Vagina (tissue), 2 donors: ENCODE measurements around the gene ZBED5. TPM values are rescaled to one million over a fixed set of nuclear protein-coding genes. Genes with fewer than 3 reads are reported as not detected.
A peak's percentile ranks its signal among the peaks of the same experiment; 100 is the strongest.

Source experiments
- DNase-seq, 2 donors: peaks; one replicate each; pipeline ENCODE4 v3.0.0-alpha.2; 2017; ENCODE audit errors: extremely low spot score in 2 of 2
- H3K27ac ChIP-seq: fragments of 200-600 bp; sonication (generic); one replicate; pipeline ENCODE4 v1.5.1; 2019
- H3K27me3 ChIP-seq: fragments of 200-600 bp; sonication (generic); one replicate; pipeline ENCODE4 v1.5.1; 2019
- H3K36me3 ChIP-seq, 2 donors: fragments of 200-600 bp; sonication (generic); one replicate each; pipeline ENCODE4 v1.5.1; 2017 to 2019
- H3K4me1 ChIP-seq: fragments of 200-600 bp; sonication (generic); one replicate; pipeline ENCODE4 v1.5.1; 2019
- H3K4me3 ChIP-seq, 2 donors: fragments of 200-600 bp; sonication (generic); 1 replicate in 1 of 2; 2 replicates in 1 of 2; pipeline ENCODE4 v1.5.1; 2016 to 2019
- H3K9me3 ChIP-seq: fragments of 200-600 bp; sonication (generic); one replicate; pipeline ENCODE4 v1.5.1; 2019
- CTCF ChIP-seq, 3 experiments: fragments of 450-650 bp in 2 of 3; fragments of 200-600 bp in 1 of 3; sonication (generic) in 1 of 3; IDR thresholded peaks; one replicate each; pipeline ENCODE4 v1.5.1; 2017 to 2019; ENCODE audit warnings: antibody characterized with exemption in 3 of 3, mild to moderate bottlenecking in 2 of 3, moderate library complexity in 2 of 3
- POLR2A ChIP-seq, 2 donors: fragments of 450-650 bp; IDR thresholded peaks; one replicate each; pipeline ENCODE4 v1.6.1; 2017; ENCODE audit warnings: antibody characterized with exemption in 2 of 2, mild to moderate bottlenecking in 2 of 2, moderate library complexity in 2 of 2
- POLR2AphosphoS5 ChIP-seq, 2 donors: sonication (generic); formaldehyde crosslinking; IDR thresholded peaks; one replicate each; pipeline ENCODE4 v1.9.0; 2017; ENCODE audit warnings: antibody characterized with exemption in 2 of 2, mild to moderate bottlenecking in 2 of 2, low read depth in 1 of 2; ENCODE audit not compliant: insufficient read depth in 1 of 2
- intact Hi-C: fragments of 100-400 bp; cut with DNase I; formaldehyde crosslinking; loops from one replicate; pipeline ENCODE4 v1.15.1; 2023
- total RNA-seq: library from RNA; depleted of rRNA; stranded (reverse); fragments of >200 nt; gene quantifications from one replicate; pipeline ENCODE4 v1.2.3, GENCODE V29; 2016

Gene ZBED5
- total RNA-seq, 1 donor from 2014 or later, result 40.8 TPM

DNA sequence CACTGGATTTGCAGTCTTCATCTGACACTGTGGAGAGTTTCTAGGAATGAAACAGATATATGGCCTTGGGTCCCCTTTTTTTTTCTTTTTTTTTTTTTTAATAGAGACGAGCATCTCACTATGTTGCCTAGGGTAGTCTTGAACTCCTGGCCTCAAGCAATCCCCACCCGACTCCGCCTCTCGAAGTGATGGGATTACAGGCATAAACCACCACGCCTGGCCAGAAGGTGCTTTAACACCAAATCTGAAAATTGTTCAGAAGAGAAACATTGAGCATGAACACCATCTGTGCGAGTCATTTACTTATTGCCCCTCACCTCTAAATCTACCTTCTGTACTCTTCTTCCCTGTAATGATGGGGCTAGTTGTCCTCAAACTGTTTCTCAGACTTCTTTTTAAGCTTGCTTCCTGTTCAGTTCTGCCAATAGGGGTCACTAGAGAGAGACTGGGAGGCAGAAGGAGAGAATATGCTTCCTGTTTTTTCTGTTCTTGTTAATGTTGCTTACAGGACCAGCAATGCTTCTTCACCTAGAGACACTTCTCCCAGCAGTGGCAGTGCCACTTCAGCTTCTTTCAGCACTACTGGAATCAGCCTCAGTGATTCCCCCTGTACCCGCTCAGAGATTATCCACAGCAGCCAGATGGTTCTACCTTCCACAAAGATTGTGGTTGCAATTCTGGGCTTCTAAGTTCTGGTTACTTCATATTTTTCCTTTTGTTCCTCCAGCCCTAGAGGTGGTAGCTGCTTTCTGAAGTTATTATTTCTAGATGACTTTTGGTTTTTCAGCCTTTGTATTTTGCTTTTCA is 20.8 kb upstream of the ZBED5 start:
- H3K36me3 ChIP-seq, result no peaks in the 10 kb centered on the region
- TF ChIP-seq POLR2AphosphoS5 (IDR thresholded peaks at IDR 0.05; ENCODE audit: insufficient read depth in 1 of 2, low read depth in 1 of 2) (no peak), CTCF (IDR thresholded peaks at IDR 0.05) (peak; percentile 12 to 52 (median 31))
- H3K9me3 ChIP-seq, result no peaks in the 10 kb centered on the region
- H3K27ac ChIP-seq, result no peak overlapping the region
- H3K4me3 ChIP-seq, result no peak overlapping the region
- peaks cover 5% of the 10 kb centered on the region for H3K4me1 ChIP-seq
- intact Hi-C loops, result no loop called here
- no peaks in the 10 kb centered on the region for H3K27me3 ChIP-seq
- DNase-seq, result no peak

DNA sequence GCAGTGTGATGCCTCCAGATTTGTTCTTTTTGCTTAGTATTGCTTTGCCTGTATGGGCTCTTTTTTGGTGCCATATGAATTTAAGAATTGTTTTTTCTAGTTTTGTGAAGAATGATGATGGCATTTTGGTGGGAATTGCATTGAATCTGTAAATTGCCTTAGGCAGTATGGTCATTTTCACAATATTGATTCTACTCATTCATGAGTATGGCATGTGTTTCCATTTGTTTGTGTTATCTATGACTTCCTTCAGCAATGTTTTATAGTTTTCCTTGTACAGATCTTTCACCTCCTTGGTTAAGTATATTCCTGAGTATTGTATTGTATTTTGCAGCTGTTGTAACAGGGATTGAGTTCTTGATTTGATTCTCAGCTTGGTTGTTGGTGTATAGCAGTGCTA is 18.3 kb upstream of the ZBED5 start:
- DNase-seq, result no peak
- no peak overlapping the region for H3K4me3 ChIP-seq
- no peak overlapping the region for H3K27ac ChIP-seq
- intact Hi-C loops, result no loop called here
- no peaks in the 10 kb centered on the region for H3K36me3 ChIP-seq
- peaks cover 5% of the 10 kb centered on the region for H3K4me1 ChIP-seq
- TF ChIP-seq CTCF (IDR thresholded peaks at IDR 0.05) (no peak), POLR2AphosphoS5 (IDR thresholded peaks at IDR 0.05; ENCODE audit: insufficient read depth in 1 of 2, low read depth in 1 of 2) (no peak)
- no peaks in the 10 kb centered on the region for H3K27me3 ChIP-seq
- H3K9me3 ChIP-seq, result peaks cover 4% of the 10 kb centered on the region

DNA sequence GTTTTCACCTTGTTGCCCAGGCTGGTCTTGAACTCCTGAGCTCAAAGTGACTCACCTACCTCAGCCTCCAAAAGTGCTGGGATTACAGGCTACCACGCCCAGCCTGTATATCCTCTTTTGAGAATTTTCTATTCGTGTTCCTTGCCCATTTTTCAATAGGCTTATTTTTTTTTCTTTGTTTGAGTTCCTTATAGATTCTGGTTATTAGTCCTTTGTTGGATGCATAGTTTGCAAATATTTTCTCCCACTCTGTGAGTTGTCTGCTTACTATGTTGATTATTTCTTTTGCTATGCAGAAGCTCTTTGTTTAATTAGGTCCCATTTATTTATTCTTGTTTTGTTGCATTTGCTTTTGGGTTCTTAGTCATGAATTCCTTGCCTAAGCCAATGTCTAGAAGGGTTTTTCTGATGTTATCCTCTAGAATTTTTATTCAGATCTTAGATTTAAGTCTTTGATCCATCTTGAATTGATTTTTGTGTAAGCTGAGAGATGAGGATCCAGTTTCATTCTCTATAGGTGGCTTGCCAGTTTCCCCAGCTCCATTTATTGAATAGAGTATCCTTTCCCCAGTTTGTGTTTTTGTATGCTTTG is 17.7 kb upstream of the ZBED5 start:
- no peak for DNase-seq
- Histone ChIP-seq H3K36me3 (no peaks in the 10 kb centered on the region), H3K27me3 (no peaks in the 10 kb centered on the region), H3K4me1 (peaks cover 5% of the 10 kb centered on the region), H3K4me3 (no peak overlapping the region), H3K27ac (no peak overlapping the region), H3K9me3 (peaks cover 4% of the 10 kb centered on the region)
- TF ChIP-seq CTCF (IDR thresholded peaks at IDR 0.05) (no peak), POLR2A (IDR thresholded peaks at IDR 0.05) (no peak), POLR2AphosphoS5 (IDR thresholded peaks at IDR 0.05; ENCODE audit: insufficient read depth in 1 of 2, low read depth in 1 of 2) (no peak)
- intact Hi-C loops, result no loop called here

DNA sequence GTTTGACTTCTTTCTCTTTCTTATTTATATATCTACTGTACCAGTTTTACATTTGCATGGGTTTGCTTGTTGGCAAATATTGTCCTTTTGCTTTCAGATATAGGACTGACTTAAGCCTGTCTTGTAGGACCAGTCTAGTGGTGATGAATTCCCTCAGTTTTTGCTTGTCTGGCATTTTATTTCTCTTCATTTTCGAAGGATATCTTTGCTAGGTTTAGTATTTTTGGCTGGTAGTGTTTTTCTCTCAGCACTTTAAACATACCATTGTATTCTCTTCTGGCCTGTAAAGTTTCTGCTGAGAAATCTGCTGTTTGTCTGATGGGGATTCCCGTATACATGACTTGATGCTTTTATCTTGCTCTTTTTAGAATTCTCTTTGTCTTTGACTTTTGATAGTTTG is 14.2 kb upstream of the ZBED5 start:
- H3K4me3 ChIP-seq, result no peak overlapping the region
- DNase-seq, result no peak
- no peaks in the 10 kb centered on the region for H3K36me3 ChIP-seq
- intact Hi-C loops, result no loop called here
- no peak overlapping the region for H3K27ac ChIP-seq
- H3K9me3 ChIP-seq, result peaks cover 4% of the 10 kb centered on the region
- no peaks in the 10 kb centered on the region for H3K27me3 ChIP-seq
- no peaks in the 10 kb centered on the region for H3K4me1 ChIP-seq
- no peak for TF ChIP-seq POLR2AphosphoS5 (IDR thresholded peaks at IDR 0.05; ENCODE audit: insufficient read depth in 1 of 2, low read depth in 1 of 2)
- TF ChIP-seq CTCF (IDR thresholded peaks at IDR 0.05), result no peak
- TF ChIP-seq POLR2A (IDR thresholded peaks at IDR 0.05), result no peak

- Histone ChIP-seq H3K27ac (no peak overlapping the region), H3K9me3 (peaks cover 4% of the 10 kb centered on the region), H3K4me1 (peaks cover 12% of the 10 kb centered on the region), H3K36me3 (no peaks in the 10 kb centered on the region), H3K27me3 (no peaks in the 10 kb centered on the region), H3K4me3 (no peak overlapping the region)
- TF ChIP-seq CTCF (IDR thresholded peaks at IDR 0.05), result no peak
- DNase-seq, result no peak
- intact Hi-C loops, result no loop called here
These were observed 10.5 kb upstream of the ZBED5 start for GRCh38 chr11:10868352-10868751.
